GM21528 (cell line): ENCODE results near the gene SH2D4B.

Source experiments
- ATAC-seq: cut with Tn5 transposase; IDR thresholded peaks from one replicate; pipeline ENCODE4 v1.9.1; 2021; ENCODE audit warnings: mild to moderate bottlenecking, moderate library complexity; ENCODE audit not compliant: unreplicated experiment, low FRiP score

Gene SH2D4B

DNA sequence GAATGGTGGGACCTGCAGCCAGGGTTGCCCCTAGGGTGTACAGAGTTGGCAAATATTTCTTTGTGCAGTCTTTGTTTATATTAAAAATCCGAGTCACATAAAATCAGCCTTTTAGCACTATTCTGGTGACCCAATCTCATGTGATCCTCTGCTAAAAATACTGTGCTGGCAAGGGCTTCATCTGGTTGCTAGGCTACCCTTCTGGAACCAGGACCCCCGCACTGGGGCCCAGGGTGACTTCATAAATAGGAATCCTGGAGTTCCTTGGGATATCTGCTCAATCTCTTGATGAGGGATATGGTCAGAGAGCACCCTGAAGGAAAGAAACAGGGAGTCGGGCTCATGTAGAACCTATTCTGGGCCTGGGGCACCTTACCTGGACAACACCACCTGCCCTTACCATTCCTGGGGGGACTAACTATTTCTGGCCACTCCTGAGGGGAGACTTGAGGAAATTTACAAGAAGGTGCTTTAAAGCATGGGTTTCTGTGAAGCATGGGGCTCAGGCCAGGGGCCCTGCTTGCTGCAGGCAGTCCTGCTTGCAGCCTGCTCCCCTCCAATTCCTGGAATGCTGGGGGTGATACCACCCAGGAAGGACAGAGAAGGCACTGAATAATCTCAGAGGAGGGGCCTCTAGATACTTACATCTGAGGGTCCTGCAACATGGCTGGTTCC is 44.7 kb downstream of the SH2D4B start:
- no peak for ATAC-seq

DNA sequence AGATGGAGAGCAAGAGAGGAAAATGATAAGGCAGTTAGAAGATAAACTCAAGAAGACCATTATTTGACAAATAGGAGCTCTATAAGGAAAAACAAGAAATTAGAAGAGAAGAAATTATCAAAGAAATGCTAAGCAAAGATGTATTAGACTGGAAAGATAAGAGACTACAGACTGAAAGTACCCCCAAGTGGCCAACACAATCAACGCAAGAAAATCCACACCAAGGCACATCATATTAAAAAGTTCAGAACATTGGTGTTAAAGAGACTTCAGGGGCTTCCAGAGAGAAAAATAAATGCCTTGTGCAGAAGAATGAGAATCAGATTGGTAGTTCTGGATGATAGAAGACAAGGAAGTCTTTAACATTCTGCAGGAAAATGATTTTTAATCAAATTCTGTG is 46.0 kb downstream of the SH2D4B start:
- no peak for ATAC-seq

DNA sequence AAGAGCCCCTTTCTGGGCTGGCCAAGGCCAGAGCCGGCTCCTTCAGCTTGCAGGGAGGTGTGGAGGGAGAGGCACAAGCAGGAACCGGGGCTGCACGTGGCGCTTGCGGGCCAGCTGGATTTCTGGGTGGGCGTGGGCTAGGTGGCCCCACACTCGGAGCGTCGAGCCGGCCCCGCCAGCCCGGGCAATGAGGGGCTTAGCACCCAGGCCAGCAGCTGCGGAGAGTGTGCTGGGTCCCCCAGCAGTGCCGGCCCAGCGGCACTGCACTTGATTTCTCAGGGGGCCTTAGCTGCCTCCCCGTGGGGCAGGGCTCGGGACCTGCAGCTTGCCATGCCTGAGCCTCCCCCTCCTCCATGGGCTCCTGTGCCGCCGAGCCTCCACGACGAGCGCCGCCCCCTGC is 48.1 kb downstream of the SH2D4B start:
- ATAC-seq = no peak

DNA sequence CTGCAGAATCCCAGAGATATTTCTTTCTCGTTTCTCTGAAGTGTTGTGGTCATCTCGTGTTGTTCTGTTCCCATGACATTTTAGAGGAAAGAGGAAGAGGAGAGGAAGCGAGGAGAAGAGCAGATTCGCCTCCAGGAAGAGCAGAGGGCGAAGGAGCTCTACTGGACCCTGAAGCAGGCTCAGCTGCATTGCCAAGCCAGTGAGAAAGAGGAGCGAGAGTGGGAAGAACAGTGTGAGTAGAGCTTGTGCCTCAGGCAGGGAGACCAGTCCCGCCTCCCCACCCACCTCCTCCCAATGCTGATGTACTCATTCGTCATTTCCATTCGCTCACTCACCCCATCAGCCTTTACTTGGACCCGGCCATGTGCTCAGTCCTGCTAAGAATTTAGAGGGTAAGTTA is 50.8 kb downstream of the SH2D4B start:
- no peak for ATAC-seq

DNA sequence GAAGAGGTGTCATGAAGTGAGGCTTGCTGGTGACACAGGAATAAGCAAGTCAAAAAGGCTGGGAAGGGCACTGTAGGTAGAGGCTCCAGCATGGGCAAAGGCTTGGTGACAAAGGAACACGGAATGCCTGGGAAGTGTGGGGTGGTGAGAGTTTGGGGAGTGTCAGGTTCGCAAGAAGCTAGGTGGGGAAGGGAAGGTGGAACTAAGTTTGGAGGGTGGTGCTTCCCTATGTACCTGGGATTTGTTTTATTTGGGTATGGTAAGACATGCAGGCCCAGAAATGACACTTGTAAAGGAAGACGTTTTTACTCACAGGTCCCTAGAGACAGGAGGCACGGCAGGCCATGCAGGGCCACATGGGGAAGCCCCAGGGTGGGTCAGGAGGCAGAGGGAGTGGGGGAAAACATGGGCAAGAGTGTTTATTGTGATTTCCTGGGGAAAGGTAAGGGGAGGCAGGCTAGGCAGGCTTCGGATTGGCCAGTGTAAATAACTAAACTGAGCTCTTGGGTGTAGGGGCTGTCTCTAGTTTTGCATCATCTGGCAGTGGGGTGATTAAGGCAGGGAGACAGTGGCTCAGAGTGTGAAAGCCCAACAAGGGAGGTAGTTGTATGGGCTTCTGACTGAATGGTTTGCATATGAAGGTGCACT is 52.1 kb downstream of the SH2D4B start:
- peak; percentile 77 for ATAC-seq

DNA sequence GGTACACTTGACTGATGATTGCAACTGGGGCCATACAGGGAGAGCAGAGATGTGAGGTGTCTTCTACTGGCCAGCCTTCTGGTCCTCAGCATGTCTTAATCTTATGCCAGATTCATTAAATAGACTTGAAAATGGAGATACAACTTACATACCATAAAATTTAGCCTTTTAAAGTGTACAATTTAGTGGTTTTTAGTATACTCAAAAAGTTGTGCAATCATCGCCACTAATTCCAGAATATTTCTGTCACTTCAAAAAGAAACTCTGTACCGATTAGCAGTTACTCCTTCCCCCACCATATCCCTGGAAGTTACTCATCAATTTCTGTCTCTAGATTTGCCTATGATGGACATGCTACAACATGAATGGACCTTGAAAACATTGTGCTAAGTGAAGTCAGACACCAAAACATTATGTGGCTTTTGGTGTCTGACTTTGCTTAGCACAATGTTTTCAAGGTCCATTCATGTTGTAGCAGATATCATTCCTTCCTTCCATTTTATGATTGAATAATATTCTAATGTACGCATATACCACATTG is 53.0 kb downstream of the SH2D4B start:
- ATAC-seq = peak; percentile 10

DNA sequence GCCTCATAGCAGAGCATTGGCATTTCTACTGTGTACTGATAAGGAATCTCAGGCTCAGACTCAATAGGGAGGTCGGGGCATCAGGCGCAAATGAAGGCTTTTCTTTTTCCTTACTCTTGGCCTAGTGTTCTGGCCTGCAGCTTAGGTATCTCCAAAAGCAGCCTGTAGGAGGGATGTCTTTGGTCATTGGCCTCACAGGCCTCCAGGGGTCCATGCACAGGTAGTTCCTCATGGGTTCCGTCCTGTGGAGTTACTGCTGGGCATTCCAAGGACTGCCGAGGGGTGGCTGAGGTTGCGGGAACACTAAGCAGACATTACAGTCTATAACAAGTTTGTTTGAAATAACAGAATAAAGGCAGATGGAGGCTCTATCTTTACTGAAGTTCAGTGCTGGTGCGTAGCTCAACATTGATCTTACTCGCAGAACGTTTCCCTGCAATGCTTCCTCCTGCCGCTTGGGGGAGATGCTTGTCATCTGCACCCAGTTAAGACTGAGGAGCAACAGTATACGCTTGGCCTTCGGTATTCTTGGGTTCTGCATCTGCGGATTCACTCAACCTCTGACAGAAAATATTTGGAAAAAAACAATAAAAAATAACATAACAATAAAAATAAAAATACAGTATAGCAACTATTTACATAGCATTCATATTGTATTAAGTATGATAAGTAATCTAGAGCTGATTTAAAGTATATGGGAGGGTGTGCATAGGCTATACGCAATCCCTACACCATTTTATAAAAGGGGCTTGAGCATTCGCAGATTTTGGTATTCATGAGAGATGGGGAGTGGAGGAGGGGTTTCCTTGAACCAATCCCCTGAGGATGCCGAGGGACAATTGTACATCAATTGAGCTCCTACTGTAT is 58.9 kb downstream of the SH2D4B start:
- no peak for ATAC-seq

DNA sequence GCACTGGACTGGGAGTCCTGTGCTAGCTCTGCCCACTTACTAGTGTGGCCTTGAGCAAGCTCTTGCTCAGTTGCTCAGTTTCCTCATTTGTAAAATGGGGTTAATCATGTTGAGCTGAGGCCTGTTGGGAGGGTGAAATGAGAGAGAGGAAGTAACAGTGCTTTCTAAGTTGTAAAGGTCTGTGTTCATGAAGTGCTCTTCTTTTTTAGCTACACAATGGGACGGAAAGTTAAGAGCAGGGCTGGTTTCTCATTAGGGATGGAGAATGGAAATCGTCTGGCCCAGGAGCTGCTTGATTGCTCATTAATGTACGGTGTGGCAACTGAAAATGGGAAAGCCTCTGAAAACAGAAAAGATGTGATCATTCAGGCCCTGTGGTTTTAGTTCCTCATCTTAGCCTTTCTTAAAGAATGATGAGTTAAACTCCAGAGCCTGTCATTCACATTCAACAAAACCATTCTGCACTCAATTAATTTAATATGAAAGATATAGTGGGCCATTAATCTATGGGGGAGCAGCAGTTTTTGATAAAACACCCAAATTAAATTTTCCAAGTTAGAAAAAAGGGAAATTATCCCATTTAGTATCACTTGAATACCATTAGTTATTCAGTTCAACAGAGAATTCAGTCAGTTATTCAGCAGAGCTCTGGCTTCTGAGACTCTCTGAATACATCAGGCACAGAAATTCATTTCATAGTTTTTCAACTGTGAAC is 60.5 kb downstream of the SH2D4B start:
- peak; percentile 71 for ATAC-seq

DNA sequence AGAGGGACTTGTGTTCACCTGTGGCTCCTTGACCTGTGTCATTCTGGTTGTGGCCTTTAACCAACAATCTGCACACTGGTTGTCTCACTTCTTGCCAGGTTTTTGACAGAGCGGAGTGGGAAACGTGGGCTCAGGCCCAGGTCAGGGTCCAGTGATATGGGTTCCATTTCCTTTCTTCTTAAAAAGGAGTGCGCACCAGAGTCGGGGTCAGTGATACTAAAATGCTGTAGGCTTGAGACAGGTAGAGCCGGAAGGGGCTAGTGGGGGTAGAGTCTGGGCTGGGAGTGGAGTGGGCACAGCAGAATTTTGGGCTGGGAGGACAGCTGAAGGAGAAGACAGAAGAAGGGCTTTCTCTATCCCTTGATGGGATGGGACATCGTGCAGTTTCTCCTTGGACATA is 61.2 kb downstream of the SH2D4B start:
- no peak for ATAC-seq

DNA sequence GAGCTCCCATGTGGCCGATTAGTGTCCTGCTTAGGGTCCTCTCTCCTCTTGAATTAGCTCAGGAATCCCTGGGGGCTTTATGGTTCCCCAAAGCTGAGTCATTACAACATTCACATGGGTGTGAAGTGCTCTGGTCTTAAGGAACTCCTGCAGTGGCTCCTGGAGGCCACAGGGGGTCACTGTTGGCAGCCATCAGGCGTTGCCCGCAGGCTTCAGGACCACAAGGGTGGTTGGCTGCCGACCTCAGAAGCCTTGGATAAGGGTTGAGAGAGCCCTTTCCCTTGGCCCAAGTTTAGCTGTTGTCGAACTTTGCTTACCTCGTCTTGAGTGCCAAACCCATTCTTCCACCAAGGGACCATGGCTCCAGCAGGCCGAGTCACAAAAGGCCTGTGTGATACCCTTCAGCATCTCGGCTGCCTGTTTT is 61.7 kb downstream of the SH2D4B start:
- ATAC-seq = peak; percentile 72

DNA sequence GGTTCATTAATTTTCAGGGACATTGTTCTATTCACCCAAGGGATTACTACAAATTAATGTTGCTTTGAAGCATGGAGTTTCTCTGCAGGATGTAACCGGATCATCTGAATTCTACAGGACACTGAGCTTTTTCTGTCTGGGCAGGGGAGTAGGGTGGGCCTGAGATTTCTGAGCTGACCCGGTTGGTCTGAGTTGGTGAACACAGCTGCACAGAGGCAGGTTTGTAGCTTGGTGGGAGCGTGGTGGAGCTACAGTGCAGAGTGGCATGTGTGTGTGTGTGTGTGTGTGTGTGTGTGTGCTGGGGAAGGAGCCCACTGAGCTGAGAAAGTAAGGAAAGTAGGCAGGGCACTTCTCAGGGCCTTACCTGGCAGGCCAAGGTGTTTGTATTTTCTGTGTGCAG is 62.6 kb downstream of the SH2D4B start:
- ATAC-seq = no peak

DNA sequence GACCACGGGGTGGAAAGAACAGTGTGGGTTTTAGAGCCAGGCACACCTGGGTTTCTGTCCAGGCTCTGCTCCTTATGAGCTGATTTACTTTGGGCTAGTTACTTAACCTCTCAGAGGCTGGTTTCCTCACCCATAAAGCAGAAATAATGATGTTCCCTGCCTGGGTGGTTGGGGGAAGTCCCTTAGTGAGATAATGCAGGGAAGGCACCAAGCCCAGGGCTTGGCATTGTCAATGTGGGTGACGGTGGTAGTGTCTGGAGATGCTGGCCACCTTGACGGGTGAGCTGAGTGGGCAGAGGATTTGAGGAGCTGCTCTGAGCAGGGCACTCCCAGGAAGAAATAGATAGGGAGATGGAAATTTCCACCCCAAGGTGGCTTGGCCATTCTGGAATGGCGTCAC is 65.2 kb downstream of the SH2D4B start:
- no peak for ATAC-seq

DNA sequence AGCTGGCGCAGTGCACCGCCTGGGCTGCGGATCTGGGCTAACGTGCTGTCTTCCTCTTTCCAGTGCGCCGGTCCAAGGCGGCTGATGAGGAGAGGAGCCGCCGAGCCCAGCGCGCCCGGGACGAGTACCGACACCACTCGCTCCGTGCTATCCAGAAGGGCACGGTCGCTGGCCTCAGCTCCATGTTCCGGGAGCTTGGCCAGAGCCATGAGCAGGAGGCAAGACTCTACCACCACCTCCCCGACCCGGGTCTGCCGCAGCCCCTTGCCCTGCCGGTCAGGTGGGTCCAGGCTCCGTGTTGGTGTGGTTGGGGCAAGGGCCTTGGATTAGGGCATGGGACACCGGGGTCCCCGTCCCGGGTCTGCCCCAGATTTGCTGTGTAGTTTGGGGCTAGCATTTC is 65.8 kb downstream of the SH2D4B start:
- ATAC-seq = no peak

DNA sequence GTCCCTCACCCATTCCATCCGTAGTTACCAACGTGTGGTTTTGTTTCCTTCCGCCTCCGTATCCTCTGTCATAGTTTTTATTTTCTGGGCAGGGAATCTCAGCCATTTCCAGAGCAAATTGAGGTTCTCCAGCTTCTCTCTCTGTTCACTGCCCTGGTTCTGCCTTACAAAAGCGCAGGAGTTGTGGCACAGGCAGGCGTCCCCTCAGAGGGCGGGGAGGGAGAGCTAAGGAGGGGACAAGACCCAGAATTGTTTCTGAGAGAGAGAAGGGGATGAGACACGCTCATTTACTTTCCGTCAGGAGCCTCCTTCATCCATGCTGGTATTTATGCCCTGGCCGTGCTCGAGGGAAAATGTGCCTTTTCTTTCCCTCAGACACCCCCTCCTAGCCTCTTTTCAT is 71.0 kb downstream of the SH2D4B start:
- no peak for ATAC-seq

DNA sequence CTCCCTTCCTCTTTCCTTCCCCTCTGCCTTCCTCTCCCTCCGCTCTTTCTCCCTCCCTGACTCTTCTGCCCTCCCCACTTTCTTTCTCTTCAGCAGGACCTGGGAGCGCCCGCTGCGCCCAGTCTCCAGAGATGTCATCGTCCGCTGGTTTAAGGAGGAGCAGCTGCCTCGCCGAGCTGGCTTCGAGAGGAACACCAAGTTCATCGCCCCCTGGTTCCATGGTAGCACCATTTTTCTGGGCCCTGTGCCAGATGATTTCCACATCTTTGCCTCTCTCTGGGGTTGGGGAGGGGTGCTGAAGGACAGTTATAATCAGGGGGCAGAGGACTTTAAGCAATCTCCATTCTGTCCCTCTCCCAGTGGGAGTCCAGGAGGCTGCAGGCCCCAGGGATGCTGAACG is 71.6 kb downstream of the SH2D4B start:
- no peak for ATAC-seq

DNA sequence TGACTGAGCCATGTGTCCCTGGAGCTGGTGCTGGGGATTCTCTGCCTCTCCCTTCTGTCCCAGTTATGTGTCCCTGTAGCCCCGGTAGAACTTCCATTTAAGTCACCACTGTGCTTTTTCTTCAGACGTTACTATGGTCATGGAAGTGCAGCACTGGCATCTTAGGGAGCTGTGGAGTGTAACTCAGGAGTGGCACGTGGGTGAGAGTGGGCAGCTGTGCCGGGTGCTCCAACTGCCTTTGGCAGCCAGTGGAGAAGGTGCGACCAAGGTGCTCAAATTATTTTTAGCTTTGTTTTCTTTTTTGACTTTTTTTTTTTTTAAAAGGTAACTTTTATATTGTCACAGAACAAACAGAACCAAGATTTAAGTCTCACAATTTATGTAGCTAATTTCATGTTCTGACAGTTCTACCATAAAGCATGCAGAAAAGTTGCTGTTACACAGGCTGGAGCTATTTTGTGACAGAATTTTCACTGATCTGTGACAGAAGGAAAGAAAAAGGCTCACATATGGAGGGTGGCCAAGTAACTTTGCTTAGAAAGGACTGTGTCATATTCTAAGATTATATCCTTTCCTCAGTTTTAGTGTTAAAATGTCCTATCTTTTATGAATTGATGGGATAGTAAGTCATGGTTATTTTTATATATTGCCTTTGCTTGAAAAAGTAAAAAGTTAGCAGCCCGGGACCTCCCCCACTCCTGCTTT is 73.9 kb downstream of the SH2D4B start:
- no peak for ATAC-seq

DNA sequence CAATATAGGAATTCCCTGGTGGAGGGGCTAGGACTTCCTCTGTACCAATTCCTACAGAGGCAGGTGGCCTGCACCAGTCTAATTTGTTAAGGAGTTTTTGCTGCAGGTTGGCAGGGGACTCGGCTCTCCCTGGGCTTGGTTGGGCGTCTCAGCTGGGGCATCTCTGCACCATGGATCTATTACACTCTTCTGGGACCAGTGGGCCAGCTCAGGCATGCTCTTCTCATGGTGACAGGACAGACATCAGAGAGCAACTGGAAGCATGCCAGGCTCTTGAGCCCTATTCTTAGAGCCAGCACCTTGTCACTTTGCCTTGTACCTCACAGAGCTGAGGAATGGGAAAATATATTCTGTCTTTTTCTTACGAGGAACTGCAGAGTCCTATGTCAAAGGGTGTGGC is 74.6 kb downstream of the SH2D4B start:
- no peak for ATAC-seq

DNA sequence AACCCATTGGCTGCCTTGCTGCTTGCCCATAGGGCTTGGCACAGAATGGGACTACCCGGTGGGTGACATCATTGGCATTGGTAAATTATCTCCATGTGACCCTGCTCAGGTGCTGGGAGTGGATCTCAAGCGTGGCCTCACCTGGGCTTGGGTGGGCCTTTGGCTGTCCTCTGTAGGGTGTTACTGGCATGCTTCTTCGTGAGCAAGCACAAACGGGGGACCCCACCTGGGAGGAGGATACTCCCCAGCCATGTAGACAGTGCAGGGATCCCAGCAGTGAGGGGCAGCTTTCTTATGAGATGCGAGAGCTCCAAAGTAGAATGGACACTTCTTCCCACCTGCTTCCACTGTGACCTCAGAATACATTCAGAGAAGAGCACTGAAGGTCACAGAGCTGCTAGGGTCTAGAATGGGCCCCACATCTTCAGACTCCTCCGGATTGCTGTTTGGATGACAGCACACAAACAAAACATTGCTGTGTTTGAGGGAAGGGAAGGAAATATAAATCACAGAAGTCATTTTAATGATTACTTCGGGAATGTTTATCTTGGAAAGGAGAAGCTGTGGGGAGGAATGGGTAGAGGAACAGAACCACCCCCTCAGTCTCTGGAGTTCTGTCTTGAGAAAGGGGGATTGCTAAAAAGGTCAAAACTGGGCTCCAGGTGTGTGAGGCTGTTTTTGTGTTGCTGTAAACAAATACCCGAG is 75.9 kb downstream of the SH2D4B start:
- ATAC-seq = no peak
